Activated CD4-positive, alpha-beta T cell treated with anti-CD3 and anti-CD28 coated beads, Interleukin-2, Interleukin-4, amounts not matched to agents 100 ng/mL and 50 ng/mL, durations not matched to agents 16 hours and 8 hours (primary cell): Measurements from ENCODE around the gene ZNF184.
A peak's percentile ranks its signal among the peaks of the same experiment; 100 is the strongest.

Experiments
- DNase-seq: peaks from one replicate; pipeline ENCODE4 v3.0.0-alpha.2; 2020; ENCODE audit warnings: low spot score

The ZNF184 gene

DNA sequence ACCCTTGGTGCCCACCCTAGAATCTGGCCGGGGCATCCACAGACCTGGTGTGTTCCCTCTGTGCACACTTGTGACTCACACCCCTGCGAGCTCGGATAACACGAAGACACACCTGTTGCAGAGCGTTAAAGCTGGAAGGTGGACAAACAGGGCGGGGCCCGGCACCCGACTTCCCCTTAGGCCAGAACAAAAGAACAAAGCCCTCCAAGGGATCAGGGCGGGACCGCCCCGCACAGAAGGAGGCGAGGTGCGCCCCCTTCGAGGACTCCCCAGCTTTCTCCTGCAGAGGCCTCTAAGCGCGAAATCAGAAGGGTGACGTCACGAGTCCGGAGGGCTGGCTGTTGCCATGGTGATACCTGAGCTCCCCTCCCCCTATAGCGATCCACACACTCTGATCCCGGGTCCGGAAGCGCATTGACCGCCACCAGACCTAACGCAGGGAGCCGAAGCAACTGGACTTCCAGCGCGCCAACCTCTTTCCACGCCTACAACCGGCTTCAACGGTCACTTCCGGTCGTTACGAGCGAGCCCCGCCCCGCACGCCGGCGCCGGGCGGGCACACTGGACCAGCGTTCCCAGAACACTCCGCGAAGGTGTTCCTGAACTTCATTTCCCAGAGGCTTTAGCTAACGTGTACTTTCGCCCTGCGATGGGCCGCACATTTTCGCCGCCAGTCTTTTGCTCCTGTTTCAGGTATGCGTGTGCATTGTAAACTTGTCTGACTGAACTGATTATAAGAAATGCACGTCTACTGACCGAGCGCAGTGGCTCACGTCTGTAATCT is at the start of gene ZNF184:
Gene ZNF184, minus strand, starts transcription at position 489 of the 784 bp plus-strand sequence. CDS start 811 bp downstream, outside the sequence.
- DNase-seq: peak; percentile 93

DNA sequence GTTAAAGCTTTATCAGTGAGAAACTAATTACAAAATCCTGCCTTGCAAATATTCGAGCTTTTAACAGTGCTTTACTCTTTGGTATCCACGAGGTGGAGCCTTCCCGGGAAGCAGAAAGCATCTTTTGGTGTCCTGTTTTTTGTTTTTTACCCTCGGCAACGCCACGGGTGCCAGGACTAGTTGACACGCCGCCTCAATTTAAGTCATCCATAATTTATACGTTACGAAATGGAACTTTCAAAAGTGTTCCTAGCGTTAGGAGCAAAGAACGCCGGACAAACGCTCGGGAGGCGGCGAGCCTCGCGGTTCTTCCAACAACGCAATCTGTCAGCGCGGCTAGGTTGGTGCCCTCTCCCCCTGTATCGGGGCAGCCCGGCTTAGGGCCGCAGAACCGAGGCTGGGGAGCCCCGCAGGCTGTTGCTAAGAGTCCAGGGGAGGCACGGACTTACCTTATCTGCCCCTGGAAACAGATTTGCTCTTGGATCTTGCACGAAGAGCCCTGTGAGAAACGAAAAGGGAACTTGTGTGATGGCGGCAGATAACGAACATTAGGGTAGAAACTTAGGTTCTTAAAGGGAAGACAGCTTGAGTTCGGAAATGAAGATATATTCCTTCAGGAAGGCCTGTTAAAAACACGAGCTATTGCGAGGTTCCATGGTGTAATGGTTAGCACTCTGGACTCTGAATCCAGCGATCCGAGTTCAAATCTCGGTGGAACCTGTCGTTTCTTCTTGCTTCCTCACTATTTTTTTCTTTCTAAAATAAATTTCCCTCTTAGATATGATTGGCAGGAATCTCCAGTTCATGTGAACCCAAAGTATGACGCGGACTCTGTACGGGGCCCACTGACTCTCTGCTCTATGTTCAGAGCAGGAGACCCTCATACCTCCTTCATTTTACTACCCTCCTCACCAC is 46.2 kb upstream of the ZNF184 start:
- peak; percentile 89 for DNase-seq

DNA sequence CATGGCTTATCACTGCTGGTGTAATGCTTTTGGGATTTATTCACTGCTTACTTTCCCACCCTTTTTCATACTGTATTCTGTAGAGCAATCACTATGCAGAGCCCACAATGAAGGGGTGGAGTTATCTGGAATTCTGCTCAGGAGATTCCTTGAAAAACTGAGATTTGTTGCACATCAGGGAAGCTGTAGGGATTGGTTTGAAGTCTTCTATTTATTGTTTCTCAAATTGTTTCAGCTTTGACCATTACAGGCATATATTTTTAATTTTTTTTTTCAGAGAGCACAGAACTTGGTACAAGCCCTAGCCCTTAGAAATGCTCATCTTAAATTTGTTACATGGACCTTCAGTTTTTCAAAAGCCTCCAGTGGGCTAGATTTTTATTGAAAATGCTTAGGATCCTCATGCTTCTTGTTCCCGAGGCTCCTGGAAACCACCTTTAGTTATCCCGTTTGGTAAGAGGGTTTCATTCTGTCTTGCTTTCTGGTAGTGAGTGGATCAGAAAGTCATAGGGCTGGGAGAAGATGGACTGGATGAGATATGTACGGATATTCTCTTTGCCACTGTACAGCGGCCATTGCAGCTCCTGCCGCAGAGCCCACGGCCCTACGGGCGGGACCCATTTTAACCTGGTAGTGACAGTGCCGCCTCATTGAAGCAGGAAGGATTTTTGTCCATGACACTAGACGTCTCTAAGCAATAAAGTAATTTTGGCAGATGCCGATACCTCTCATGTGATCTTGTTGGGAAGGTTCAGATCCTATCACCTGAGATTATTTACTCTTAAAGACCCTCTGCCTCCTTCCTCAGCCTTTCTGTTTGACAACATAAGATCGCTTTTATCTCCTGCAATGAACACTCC is 45.3 kb upstream of the ZNF184 start:
- no peak for DNase-seq

DNA sequence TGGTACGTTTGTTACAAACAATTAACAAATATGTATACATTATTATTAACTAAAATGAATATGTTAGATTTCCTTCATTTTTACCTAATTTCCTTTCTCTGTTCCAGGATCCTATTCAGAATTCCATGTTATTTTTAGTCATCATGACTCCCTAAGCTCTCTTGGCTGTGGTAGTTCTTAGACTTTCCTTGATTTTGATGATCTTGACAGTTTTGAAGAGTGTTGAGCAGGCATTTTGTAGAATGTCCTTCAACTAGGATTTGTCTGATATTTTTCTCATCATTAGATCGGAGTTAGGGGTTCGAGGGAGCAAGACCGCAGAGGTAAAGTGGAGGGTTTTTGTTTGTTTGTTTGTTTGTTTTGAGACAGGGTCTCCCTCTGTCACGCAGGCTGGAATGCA is 44.3 kb upstream of the ZNF184 start:
- no peak for DNase-seq

DNA sequence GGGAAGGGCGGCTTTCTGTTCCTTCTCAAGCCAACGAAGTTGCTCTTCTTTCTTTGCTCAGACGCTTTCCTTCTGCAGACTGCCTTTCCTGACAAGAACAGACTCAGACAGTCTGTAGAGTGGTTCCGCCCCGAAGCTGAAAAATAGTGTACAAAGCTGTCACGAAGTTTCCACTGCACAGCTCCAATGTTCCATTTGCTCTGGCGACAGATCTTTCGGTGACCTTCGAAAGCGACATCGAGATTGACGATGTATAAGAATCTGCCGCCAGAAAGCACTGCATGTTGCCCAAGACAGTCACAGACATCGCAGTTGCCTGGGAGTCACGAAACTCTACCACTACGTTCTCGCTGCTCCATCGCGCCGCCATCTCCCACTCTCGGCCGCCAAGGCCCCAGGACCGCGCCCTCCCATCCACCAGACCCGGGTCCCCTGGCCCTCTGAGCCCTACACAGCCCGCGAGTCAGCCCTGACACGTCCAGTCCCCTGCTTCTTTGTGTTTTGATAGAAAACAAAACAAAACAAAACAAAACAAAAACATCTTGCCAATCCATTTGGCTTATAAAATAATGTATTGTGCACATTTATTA is 42.1 kb upstream of the ZNF184 start:
- DNase-seq: no peak

DNA sequence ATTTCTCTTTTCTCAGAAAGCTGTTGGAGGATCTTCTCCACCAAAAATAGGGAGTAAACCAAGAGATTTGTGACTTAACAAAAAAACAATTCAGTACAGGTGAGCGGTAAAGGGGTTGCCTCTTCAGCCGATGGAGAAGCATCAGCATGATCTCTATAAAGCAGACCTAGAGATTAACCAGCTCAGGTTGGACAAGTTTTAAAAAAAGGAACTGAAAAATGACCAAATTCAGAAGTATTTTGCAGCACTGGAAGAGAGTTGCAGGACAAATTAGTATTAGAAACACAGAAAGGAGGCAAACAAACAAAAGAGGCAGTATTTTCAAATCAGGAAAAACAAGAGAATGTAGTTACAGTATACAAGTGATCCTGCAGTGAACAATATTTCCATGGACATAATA is 39.6 kb upstream of the ZNF184 start:
- DNase-seq: no peak

DNA sequence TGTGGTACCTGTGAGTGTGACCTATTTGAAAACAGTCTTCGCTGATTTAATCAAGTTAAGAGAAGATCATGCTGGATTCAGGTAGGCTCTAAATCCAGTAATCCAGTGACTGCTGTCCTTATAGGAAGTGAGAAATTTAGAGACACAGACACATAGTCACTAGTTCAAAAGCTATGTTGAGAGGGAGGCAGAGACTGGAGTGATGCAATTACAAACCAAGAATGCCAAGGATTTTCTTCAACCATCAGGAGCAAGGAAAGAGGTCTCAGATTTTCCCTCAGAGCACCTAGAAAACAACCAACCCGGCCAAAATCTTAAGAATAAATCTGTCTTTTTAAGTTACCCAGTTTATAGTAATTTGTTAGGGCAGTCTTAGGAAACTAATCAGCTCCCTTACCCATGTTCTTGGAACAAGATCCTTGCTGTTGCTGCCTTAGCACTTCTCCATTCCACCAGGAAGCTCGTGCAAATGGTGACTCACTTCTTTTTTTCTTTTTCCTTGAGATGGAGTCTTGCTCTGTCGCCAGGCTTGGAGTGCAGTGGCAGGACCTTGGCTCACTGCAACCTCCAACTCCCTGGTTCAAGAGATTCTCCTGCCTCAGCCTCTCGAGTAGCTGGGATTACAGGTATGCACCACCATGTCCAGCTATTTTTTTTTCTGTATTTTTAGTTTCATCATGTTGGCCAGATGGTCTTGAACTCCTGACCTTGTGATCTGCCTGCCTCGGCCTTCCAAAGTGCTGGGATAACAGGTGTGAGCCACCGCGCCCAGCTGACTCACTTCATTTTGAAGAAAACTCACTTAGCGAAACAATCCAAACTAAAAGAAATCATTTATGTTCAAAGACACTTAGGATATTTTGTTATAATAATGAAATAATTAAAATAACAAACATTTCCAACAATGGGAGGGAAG is 34.4 kb upstream of the ZNF184 start:
- DNase-seq: no peak

DNA sequence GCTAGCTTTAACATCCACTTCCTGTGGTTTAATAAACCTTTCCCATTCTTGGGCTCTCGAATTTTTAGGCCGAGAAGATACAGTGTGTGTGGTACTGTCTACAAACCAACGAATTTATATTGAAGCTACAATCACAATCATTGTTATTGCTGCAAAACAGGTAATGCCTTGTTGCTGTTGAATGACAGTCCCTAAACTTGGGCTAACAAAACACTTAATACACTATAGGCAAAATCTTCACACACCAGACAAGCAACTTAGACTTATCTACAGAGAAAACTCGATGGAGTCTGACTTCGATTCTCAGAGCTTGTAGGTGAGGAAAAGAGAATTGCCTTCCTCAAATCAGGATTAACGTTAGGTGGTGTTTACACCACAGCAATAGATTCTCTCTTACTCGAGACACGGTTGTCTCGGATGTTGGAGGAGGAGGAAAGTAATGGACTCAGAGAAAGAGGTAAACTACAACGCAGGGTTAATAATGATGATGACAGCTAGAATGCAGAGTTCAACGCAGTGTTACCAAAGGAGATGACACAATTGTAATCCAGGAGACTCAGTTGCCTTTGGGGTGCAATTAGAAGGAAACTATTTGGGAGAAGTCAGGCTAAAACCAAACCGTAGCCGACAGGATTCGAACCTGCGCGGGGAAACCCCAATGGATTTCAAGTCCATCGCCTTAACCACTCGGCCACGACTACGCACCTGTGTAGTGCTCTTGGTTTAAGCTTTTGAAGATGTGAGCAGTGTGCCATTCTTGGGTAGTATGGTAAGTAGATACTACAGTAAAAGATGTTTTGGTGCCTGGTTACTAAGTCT is 32.5 kb upstream of the ZNF184 start:
- peak; percentile 84 for DNase-seq

DNA sequence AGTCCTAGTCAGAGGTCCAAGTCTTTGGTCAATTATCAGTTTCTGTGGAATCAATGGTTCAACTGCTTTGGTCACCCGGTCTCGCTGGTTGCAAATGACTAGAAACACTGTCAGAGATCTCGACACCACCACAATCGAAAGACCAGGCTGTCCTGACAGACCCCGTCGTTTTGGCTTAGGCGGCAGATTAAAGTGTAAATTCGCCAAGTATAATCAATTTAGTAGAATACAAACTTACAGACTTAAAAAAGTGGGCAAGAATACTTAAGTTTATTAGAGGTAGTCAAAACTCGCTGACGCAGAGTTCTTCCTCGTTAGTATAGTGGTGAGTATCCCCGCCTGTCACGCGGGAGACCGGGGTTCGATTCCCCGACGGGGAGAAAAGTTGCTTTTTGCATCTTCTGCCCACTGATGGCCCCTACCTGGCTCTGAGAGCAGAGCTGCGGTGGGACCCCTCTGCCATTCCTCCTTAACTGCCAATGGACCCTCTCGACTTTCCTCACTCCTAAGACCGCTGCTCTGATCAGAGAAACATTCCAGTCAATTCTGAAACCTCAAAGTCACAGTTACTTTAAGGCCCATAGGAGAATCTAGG is 30.6 kb upstream of the ZNF184 start:
- peak; percentile 88 for DNase-seq

DNA sequence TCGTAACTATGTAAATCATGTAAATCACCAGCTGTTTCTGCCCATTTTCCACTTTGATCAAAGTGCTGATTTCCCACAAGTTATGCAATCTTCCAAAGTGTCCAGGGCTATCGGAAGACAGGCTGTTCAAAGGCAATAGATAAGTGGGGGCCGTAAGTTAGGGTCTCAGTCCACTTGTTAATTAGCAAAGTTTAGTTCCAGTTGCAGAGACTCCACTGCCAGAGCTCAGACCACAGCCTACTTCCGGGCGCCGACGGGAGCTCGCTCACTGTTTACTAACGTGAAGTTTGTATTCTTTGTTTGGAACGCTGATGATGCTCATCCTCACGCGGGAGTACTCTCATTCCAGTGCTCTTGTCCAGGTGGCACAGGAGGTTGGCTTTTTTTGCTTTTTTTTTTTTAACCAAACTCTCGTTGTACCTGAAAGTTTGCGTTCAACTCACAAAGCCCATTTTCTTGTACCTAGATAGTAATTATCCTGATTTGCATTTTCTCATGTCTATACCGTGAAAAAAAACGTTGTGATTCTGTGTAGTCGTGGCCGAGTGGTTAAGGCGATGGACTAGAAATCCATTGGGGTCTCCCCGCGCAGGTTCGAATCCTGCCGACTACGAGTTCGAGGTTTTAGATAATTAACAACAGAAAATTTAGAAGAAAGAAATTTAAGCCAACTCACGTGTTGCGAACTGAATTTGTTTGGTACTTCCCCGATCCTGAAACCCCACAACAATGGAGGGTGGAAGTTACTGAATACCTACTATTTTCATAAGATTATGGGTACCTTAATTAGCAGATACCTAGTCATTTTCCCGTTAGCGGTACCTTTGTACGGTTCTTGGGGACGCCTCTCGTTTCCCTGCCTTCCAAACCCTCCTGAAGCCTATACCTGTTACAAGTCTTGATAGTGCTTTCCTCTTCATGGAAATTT is 29.9 kb upstream of the ZNF184 start:
- peak; percentile 89 for DNase-seq

DNA sequence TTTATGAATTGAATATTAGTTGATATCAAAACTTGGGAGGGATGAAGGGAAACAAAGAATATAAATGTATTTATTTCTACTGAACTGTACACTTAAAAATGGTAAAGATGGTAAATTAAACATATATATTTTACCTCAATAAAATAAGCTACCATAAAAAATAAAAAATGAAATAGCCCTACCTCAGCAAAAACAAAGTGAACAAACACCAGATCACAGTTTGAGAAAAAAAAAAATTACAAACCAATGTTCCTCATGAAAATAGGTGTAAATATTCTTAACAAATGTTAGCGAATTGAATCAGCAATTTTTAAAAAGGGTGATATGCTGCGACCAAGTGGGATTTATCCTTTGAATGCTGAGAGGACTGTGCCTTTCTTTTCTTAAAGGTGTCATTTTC is 28.3 kb upstream of the ZNF184 start:
- DNase-seq: no peak

DNA sequence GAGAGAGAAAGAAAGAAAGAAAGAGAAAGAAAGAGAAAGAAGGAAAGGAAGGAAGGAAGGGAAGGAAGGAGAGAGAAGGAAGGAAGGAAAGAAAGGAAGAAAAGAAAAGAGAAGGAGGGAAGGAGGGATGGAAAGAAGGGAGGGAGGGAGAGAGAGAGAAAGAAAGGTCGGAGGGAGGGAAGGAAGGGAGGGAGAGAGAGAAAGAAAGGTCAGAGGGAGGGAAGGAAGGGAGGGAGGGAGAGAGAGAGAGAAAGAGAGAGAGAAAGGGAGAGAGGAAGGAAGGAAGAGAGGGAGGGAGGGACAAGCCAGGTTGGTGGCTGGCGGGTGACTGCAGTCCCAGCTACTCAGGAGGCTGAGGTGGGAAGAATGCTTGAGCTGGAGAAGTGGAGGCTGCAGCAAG is 27.3 kb upstream of the ZNF184 start:
- no peak for DNase-seq

DNA sequence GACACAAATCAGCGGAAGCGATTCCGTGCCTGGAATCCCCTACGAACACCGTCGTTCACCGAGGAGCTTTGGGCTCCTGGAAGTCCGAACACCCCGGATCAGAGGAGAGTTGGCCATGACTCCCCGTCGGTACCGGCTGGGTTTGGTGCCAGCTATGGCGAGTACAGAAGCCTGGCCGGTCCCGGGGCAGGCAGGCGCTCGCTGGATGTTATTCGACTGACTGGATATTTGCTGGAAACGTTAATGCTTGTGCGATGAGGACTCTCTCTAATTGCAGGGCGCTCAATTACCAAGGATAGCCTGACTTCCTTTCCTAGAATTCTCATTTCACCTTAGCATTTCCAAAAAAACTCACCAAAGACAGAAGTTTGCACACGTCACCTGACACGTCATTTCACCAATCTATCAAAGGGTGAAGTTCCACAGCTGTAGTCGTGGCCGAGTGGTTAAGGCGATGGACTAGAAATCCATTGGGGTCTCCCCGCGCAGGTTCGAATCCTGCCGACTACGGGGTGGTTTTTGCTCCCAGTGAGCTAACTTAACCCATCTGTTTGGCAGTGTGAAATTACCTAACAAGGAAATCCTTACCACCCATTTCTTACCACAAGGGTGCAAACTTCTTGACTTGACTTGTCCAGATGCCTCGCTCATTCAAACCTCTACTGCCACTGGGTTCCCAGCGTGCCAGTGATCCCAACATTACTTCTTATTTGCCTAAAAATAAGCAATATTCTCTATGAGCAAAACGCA is 22.7 kb upstream of the ZNF184 start:
- peak; percentile 92 for DNase-seq

DNA sequence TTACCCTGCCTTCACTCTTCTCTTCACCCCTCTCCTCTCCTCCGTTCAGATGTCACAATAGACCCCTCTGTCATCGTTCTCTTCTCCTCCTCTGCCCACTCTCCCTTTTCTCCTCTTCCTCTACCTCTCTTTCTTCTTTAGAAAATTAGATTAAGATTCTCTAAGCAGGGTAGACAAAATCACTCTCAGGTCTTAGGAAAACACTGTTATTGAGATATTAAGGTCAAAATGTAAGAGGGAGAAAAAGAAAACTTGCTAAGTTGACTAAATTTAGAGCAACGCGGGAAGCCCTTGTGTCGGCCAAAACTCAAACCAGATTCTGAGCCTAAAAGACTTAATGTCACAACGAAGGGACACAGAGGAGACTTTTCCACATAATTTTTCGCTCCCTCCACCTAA is 22.1 kb upstream of the ZNF184 start:
- DNase-seq: no peak

DNA sequence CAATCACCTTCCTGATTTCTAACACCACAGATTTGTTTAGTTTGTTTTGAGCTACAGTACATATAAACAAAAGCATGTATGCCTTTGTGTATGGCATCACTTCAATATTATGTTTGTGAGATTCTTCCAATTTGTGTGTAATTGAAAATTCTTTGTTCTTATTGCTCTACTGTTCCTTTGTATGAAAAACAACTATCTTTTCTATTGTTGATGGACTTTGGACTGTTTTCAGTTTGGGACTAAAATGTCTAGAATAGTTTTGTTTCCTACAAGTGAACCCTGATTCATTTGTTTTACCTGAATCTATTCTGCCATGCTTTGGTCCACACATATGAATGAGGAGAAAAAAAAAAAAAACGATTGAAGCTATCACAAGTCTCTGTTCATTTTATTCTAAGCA is 21.2 kb upstream of the ZNF184 start:
- no peak for DNase-seq

DNA sequence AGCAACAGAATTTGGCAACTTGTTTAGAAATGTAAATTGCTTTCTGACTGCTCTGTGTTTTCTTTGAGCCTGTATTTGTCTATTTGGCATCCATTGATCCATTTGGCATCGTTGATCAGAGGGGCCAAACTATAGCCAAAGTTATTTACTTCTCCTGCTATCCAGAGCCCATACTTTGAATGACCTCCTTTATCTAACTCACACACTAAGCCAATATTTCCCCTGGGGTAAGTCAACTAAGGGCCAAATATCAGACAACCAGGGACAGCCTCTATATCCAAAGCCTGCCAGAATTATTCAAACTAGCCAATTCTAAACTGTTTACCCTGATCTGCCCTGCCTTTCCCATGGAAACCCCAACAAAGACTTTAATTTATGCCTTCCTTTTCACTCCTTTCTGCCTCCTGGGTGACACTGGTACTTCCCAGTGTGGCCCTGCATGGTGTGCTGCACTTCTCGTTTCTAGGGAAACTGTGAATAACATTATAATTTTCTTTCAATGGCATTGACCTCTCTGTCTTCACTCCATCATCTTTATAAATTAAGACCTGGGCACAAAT is 19.8 kb upstream of the ZNF184 start:
- no peak for DNase-seq
